UCSD-AML1 (cell line): ENCODE data around the gene SPG11.
"Not testable (repeated sequence)": the region's sequence is repeated elsewhere in the genome, so short reads cannot be mapped to it uniquely, and the experiment has no call there.

Experiments
- DNase-seq: peaks from one replicate; lab custom pipeline; 2025; ENCODE audit not compliant: unreplicated experiment; lab: John Stamatoyannopoulos, UW

SPG11 gene

GRCh38 chr15:44636976-44637375 is 26.5 kb downstream of the SPG11 start:
- DNase-seq, result no peak

GRCh38 chr15:44633603-44634002 is 29.9 kb downstream of the SPG11 start:
- DNase-seq, result no peak

GRCh38 chr15:44625286-44625685 is 38.2 kb downstream of the SPG11 start:
- DNase-seq, result not testable (repeated sequence)

GRCh38 chr15:44623178-44623577 is 40.3 kb downstream of the SPG11 start:
- no peak for DNase-seq

GRCh38 chr15:44620081-44620480 is 43.4 kb downstream of the SPG11 start:
- no peak for DNase-seq

GRCh38 chr15:44616974-44617373 is 46.5 kb downstream of the SPG11 start:
- no peak for DNase-seq

GRCh38 chr15:44606740-44607139 is 56.7 kb downstream of the SPG11 start:
- no peak for DNase-seq

GRCh38 chr15:44603126-44603525 is 60.3 kb downstream of the SPG11 start:
- DNase-seq, result no peak

- no peak for DNase-seq
Measured at GRCh38 chr15:44598892-44599291, 64.6 kb downstream of the SPG11 start.

GRCh38 chr15:44598066-44598465 is 65.4 kb downstream of the SPG11 start:
- DNase-seq, result no peak

GRCh38 chr15:44596511-44597010 is 66.9 kb downstream of the SPG11 start:
- DNase-seq, result no peak

GRCh38 chr15:44595656-44596510 is 67.6 kb downstream of the SPG11 start:
- DNase-seq, result no peak

- DNase-seq, result no peak
Measured at GRCh38 chr15:44595246-44595645, 68.2 kb downstream of the SPG11 start.

GRCh38 chr15:44593042-44593736 is 70.3 kb downstream of the SPG11 start:
- no peak for DNase-seq

GRCh38 chr15:44591326-44591725 is 72.1 kb downstream of the SPG11 start:
- DNase-seq, result no peak

- DNase-seq, result no peak
Measured at GRCh38 chr15:44588541-44588940, 74.9 kb downstream of the SPG11 start.

GRCh38 chr15:44585633-44586032 is 77.8 kb downstream of the SPG11 start:
- DNase-seq, result no peak

GRCh38 chr15:44584162-44584749 is 79.2 kb downstream of the SPG11 start:
- DNase-seq, result peak; percentile 59

GRCh38 chr15:44580105-44580504 is 83.4 kb downstream of the SPG11 start:
- DNase-seq, result no peak

GRCh38 chr15:44574734-44575133 is 88.7 kb downstream of the SPG11 start:
- DNase-seq, result no peak

GRCh38 chr15:44573386-44573785 is 90.1 kb downstream of the SPG11 start:
- DNase-seq, result no peak

GRCh38 chr15:44570361-44570760 is 93.1 kb downstream of the SPG11 start:
- no peak for DNase-seq
